ENCODE measurements around the gene TWF1.

- no peak for TF ChIP-seq EZH2 (IDR thresholded peaks at IDR 0.05; ENCODE audit: borderline replicate concordance, low read depth, low read length, poor library complexity, severe bottlenecking)
- TF ChIP-seq CTCF (conservative IDR thresholded peaks at IDR 0.05; ENCODE audit: low read depth, low read length): no peak
Measured at GRCh38 chr12:43852744-43853143, 46.6 kb upstream of the TWF1 start.
